ENCODE data around the gene STRN3. TPM values are rescaled to one million over a fixed set of nuclear protein-coding genes. Genes with fewer than 3 reads are reported as not detected.

STRN3 gene
- total RNA-seq, 1 experiment from 2014 or later = 29.6 TPM

DNA sequence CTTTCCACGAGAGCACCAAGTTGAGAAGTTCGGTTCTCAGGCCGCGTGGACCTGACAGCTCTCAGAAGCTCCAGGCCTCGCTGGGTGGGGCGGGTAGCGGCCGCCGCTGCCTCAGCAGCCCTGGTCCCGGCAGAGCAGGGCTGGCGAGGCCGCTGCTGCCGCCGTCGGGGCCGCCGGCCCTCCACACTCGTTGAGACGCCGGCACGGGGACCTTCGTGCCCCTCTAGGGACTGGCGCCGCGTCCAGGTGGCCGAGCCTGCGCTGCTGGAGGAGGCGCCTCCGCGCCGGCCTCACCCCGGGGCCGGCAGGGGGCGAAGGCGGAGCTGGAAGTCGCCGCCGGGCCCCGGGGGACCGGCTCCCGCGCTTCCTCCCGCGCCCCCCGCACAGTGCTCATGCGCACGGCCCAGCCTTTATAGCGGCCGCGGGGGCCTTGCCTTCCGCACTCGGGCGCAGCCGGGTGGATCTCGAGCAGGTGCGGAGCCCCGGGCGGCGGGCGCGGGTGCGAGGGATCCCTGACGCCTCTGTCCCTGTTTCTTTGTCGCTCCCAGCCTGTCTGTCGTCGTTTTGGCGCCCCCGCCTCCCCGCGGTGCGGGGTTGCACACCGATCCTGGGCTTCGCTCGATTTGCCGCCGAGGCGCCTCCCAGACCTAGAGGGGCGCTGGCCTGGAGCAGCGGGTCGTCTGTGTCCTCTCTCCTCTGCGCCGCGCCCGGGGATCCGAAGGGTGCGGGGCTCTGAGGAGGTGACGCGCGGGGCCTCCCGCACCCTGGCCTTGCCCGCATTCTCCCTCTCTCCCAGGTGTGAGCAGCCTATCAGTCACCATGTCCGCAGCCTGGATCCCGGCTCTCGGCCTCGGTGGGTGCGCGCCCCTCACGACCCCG, 151.8 kb downstream of the STRN3 start, which contains the start of gene COCH:
COCH (plus strand) TSS at position 440 of the 879 bp plus-strand sequence; CDS start at position 820, 380 bp downstream.
- DNase-seq (ENCODE audit: low read depth) = no peak

- DNase-seq (ENCODE audit: low read depth) = no peak
These were observed 152.7 kb downstream of the STRN3 start for GRCh38 chr14:30873308-30874119.

DNA sequence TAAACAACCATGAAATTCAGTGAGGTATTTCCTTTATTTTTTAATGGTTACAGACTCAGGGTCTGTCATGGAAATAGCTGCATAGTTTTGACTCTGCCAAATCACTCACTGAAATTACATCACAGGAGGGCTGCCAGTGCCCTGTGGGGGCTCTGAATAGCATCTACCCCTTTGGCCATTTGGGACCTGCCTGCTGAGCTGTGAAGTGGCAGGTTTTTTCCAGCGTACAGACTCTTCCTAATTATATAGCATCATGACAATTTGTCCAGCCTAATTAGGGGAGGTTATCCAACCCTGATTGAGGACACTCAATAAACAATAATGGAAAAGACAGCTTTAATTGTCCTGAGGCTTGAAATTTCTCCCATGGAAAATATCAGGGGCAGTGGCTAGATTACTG, 153.6 kb downstream of the STRN3 start:
- DNase-seq (ENCODE audit: low read depth) = no peak

- DNase-seq (ENCODE audit: low read depth) = no peak
These were observed 156.5 kb downstream of the STRN3 start for GRCh38 chr14:30869551-30870155.

- no peak for DNase-seq (ENCODE audit: low read depth)
These were observed 157.4 kb downstream of the STRN3 start for GRCh38 chr14:30868736-30869135.

GRCh38 chr14:30864934-30865333, 161.2 kb downstream of the STRN3 start:
- DNase-seq (ENCODE audit: low read depth) = no peak

DNA sequence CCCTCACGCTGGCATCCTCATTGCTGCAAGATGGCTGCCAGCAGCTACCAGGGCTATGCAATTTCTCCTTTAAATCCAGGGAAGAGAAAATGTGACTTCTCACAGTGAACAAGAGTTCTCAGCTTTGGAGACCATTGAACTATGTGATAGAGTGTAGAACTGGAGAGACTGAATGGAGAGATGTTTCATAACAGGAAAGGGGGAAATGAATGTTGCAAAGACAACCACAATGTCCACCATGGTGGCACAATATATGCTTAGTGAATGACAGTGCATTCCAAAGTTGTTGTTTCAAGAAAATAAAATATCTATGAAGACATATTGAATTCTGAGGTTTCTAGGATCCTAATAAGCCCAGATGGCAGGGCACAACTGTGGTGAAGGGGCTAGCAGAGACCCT, 165.0 kb downstream of the STRN3 start:
- DNase-seq (ENCODE audit: low read depth) = no peak

DNA sequence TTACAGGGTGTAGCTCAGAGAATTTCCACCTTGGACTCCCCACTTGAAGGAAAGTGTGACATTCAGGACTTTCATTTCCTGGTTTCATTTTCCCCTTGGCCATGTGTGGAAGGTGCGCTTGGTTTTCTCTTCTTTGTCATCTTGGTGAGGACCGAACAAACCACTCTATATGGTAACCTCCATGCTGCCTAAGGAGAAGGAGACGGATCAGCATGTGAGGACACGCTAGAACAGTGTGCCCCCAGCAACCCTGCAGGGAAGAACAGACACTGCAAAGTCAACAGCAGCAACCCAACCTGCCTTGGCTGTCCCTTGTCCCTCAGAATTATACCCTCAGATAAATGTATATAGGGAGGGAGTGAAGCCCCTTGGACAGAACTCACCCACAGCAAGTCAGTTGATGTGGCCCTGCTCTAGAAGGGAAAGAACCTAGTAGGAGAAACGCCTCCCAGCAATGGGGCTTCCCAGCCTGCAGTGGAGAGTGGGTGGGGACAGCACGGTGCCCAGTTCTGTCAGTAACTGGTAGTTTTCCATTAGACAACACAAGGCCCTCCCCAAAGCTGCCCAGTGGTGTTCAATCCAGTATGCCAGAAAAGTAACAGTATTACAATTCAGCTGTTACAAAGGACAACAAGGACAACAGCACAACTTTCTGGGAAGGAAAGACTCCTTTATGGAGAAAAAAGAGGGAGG, 170.7 kb downstream of the STRN3 start:
- no peak for DNase-seq (ENCODE audit: low read depth)

DNA sequence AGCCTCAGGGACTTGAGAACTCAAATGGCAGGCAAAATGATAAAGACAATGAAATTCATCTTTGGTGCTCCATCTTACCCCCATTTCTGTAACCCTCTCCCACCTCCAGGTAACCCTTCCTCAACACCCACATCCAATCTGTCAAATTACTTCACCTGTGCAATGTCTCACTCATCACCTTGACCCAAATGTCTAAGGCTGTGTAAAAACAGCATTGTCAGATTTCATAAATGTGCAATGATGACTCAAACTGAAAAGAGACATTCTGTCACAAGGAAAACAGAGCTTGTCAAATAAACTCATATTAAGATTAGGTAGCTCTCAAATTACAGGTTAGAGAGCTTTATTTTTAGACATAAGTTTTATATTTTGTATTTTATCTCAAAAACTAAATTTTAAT, 171.7 kb downstream of the STRN3 start:
- no peak for DNase-seq (ENCODE audit: low read depth)

- DNase-seq (ENCODE audit: low read depth) = no peak
These were observed 172.2 kb downstream of the STRN3 start for GRCh38 chr14:30853946-30854345.

- DNase-seq (ENCODE audit: low read depth) = no peak
These were observed 176.2 kb downstream of the STRN3 start for GRCh38 chr14:30849983-30850382.

GRCh38 chr14:30849354-30849753, 176.8 kb downstream of the STRN3 start:
- DNase-seq (ENCODE audit: low read depth) = no peak

- no peak for DNase-seq (ENCODE audit: low read depth)
These were observed 177.5 kb downstream of the STRN3 start for GRCh38 chr14:30848449-30849240.

Other genes with a start within 250 kb of the STRN3 start
- not detected in 2 replicates for gene COCH, start 151.8 kb downstream of the STRN3 start, total RNA-seq (2014; rRNA removed; shearing (Covaris generic))
- 6.0 and 21.0 TPM in 2 replicates for gene AP4S1, start 730 bp downstream of the STRN3 start, total RNA-seq (2014; rRNA removed; shearing (Covaris generic))
- 54.5 and 110 TPM in 2 replicates for gene HECTD1, start 181.4 kb upstream of the STRN3 start, total RNA-seq (2014; rRNA removed; shearing (Covaris generic))

Data from M059J (cell line).